H1 (cell line): ENCODE measurements around the gene GRIK4.

Experiments used
- CBX5 ChIP-seq: fragments of 300-800, 300-1000 bp; sonication (generic); IDR thresholded peaks from 2 replicates; pipeline ENCODE4 v1.7.1; 2016; ENCODE audit warnings: antibody characterized with exemption, low read length, low read depth
- POLR2A ChIP-seq, 2 experiments: IDR thresholded peaks; 1 replicate in 1 of 2; 2 replicates in 1 of 2; pipeline ENCODE4 v1.6.1; 2011; ENCODE audit warnings: low read depth in 2 of 2, low read length in 2 of 2, mild to moderate bottlenecking in 2 of 2; ENCODE audit errors: control extremely low read depth in 1 of 2
- RFX5 ChIP-seq: IDR thresholded peaks from 2 replicates; pipeline ENCODE4 v1.6.1; 2011; ENCODE audit warnings: low read depth, low read length, improper control_type of control experiment, borderline replicate concordance
- SP4 ChIP-seq: IDR thresholded peaks from 2 replicates; pipeline ENCODE4 v1.6.1; 2012; ENCODE audit warnings: low read length, inconsistent platforms

DNA sequence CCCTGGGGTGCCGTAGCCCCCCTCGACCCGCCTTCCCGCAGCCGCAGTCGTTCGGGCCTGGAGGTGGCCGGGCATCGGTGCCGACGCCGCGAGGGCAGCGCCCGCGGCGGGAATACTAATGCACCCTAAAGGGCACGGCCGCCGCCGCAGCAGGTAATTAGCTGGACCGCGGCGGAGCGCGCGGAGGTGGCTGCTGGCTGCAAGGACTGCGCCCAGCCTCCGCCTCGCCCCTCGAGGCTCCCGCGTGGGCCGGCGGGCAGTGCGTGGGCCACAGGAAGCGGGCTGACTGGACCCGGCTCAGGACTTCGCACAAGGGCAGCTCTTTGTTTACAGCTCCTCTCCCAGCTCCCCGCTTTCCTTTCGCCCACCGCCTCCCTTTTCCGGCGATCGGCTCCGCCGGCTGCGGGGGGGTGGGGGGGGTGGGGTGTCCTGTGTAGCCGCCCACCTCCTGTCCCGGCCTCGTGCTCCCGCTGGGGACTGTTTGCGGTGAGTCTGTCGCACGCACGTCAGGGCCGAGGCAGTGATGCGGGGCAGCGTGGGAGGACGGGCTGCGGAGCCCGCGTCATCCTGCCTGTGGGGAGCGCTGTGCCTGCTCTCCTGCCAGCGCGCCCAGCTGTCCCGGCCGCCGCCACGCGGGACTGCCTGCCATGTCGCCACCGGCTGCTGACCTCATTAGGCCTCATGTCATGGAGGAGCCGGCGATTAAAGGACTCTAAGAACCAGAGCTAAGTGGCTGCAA, 53.2 kb downstream of the GRIK4 start:
- TF ChIP-seq POLR2A (IDR thresholded peaks at IDR 0.05; ENCODE audit: control extremely low read depth in 1 of 2, low read depth in 2 of 2, low read length in 2 of 2) (peak in 1 of 2 experiments; percentile 33; a peak in 1 of 3 replicates), SP4 (no peak), RFX5 (no peak), CBX5 (no peak)
